ENCODE data around the gene NUFIP2. TPM values are rescaled to one million over a fixed set of nuclear protein-coding genes. Genes with fewer than 3 reads are reported as not detected.

Gene NUFIP2
- total RNA-seq, 1 experiment from 2014 or later: 93.1 TPM

GRCh38 chr17:29247219-29247618 is 46.7 kb downstream of the NUFIP2 start (continued):
- no peak for TF ChIP-seq FOXP4 (CRISPR knock-in tag; IDR thresholded peaks at IDR 0.05)

GRCh38 chr17:29246628-29247027 is 47.3 kb downstream of the NUFIP2 start, which contains the start of gene CRYBA1:
Gene CRYBA1 (plus strand): TSS chr17:29246859. CDS start chr17:29246864, 5 bp downstream.
- DNase-seq (ENCODE audit: low spot score) (no peak), ATAC-seq (no peak; the same call in 1 of the 2 replicates)

More at GRCh38 chr17:29246628-29247027, 47.3 kb downstream of the NUFIP2 start, which contains the start of gene CRYBA1:
- H3K4me3 Mint-ChIP-seq: no peak within 1 kb of the TSS
- CTCF ChIA-PET: interaction anchor here (0.7 kb wide), 1 partner anchor 27 kb away, joined by 3 read pairs; no protein-coding TSS in a partner anchor
- H3K27ac Mint-ChIP-seq: no peak within 1 kb of the TSS
- TF ChIP-seq JUN (CRISPR knock-in tag; IDR thresholded peaks at IDR 0.05): no peak
- TF ChIP-seq E2F4 (CRISPR knock-in tag; IDR thresholded peaks at IDR 0.05; ENCODE audit: borderline replicate concordance, low read depth): no peak
- TF ChIP-seq ARID4B (CRISPR knock-in tag; IDR thresholded peaks at IDR 0.05; ENCODE audit: borderline replicate concordance): no peak
- TF ChIP-seq MXD4 (CRISPR knock-in tag; IDR thresholded peaks at IDR 0.05; ENCODE audit: borderline replicate concordance): no peak
- no peak for TF ChIP-seq ZNF232 (CRISPR knock-in tag; IDR thresholded peaks at IDR 0.05)
- TF ChIP-seq ZNF281 (CRISPR knock-in tag; IDR thresholded peaks at IDR 0.05): no peak
- no peak for TF ChIP-seq ZNF532 (CRISPR knock-in tag; IDR thresholded peaks at IDR 0.05; ENCODE audit: borderline replicate concordance)
- H3K27me3 Mint-ChIP-seq (ENCODE audit: low read depth): no peaks in the 10 kb centered on the region
- POLR2A ChIA-PET: no interaction called here
- peaks cover 6% of the 10 kb centered on the region for H3K4me1 Mint-ChIP-seq
- H3K36me3 Mint-ChIP-seq: no peaks in the 10 kb centered on the region
- H3K9me3 Mint-ChIP-seq: no peaks in the 10 kb centered on the region

All from WTC11 (cell line).